ENCODE results near the gene DMXL1.

DMXL1 gene

GRCh38 chr5:119273391-119273839, 202.5 kb downstream of the DMXL1 start:
- peak overlapping the region; percentile 25; the same call in 1 of the 2 replicates for H3K4me3 ChIP-seq (ENCODE audit: low read depth, low read length)
- no peak for TF ChIP-seq CTCF (IDR thresholded peaks at IDR 0.05; ENCODE audit: low read depth, low read length, missing control alignments)
- no peak for DNase-seq (ENCODE audit: low read depth)

- no peak for DNase-seq (ENCODE audit: low read depth)
- peak overlapping the region; percentile 3; the same call in 1 of the 2 replicates for H3K4me3 ChIP-seq (ENCODE audit: low read depth, low read length)
- no peak for TF ChIP-seq CTCF (IDR thresholded peaks at IDR 0.05; ENCODE audit: low read depth, low read length, missing control alignments)
These were observed 203.3 kb downstream of the DMXL1 start for GRCh38 chr5:119274030-119274766.

GRCh38 chr5:119274767-119275130, 203.9 kb downstream of the DMXL1 start:
- DNase-seq (ENCODE audit: low read depth): no peak
- H3K4me3 ChIP-seq (ENCODE audit: low read depth, low read length): no peak overlapping the region
- TF ChIP-seq CTCF (IDR thresholded peaks at IDR 0.05; ENCODE audit: low read depth, low read length, missing control alignments): no peak

GRCh38 chr5:119275146-119275545, 204.3 kb downstream of the DMXL1 start:
- no peak for TF ChIP-seq CTCF (IDR thresholded peaks at IDR 0.05; ENCODE audit: low read depth, low read length, missing control alignments)
- no peak for DNase-seq (ENCODE audit: low read depth)
- H3K4me3 ChIP-seq (ENCODE audit: low read depth, low read length): peak overlapping the region; percentile 6; the same call in 1 of the 2 replicates

GRCh38 chr5:119275601-119276173, 204.8 kb downstream of the DMXL1 start:
- no peak for DNase-seq (ENCODE audit: low read depth)
- TF ChIP-seq CTCF (IDR thresholded peaks at IDR 0.05; ENCODE audit: low read depth, low read length, missing control alignments): no peak
- no peak overlapping the region; the same call in 1 of the 2 replicates for H3K4me3 ChIP-seq (ENCODE audit: low read depth, low read length)

- H3K4me3 ChIP-seq (ENCODE audit: low read depth, low read length): no peak overlapping the region
- no peak for TF ChIP-seq CTCF (IDR thresholded peaks at IDR 0.05; ENCODE audit: low read depth, low read length, missing control alignments)
- no peak for DNase-seq (ENCODE audit: low read depth)
These were observed 206.1 kb downstream of the DMXL1 start for GRCh38 chr5:119276978-119277377.
